H1 (cell line): ENCODE results near the gene KRT12. TPM values are rescaled to one million over a fixed set of nuclear protein-coding genes. Genes with fewer than 3 reads are reported as not detected.

Experiments used
- CTCF ChIA-PET: fragments of 300-600 bp; sonication (Branson Sonifier 250); formaldehyde crosslinking; loops from one replicate; lab custom pipeline; 2021; ENCODE audit not compliant: partially characterized antibody; lab: Charles Lee
- POLR2A ChIA-PET: fragments of 300-600 bp; sonication (Branson Sonifier 250); formaldehyde crosslinking; loops from one replicate; lab custom pipeline; 2021; ENCODE audit warnings: inconsistent platforms; ENCODE audit not compliant: partially characterized antibody; lab: Charles Lee
- DNase-seq, 2 experiments: peaks; one replicate each; pipeline versions ENCODE4 v3.0.0 to v3.0.0-alpha.2; 2010 to 2022; ENCODE audit warnings: low spot score in 2 of 2, low read depth in 1 of 2, mixed read lengths in 1 of 2
- FAIRE-seq: peaks from 2 replicates; lab custom pipeline; 2011; peaks lifted over from hg19 to GRCh38; lab: Jason Lieb, UNC
- H2AFZ ChIP-seq: 2 replicates; pipeline ENCODE4 v1.8.1; 2012; ENCODE audit warnings: low read length, inconsistent platforms
- H2AK5ac ChIP-seq: 2 replicates; pipeline ENCODE4 v1.6.1; 2013; ENCODE audit warnings: low read depth, low read length
- H2BK120ac ChIP-seq: replicated peaks from 2 replicates; pipeline ENCODE3; 2013; ENCODE audit warnings: low read depth, low read length, inconsistent platforms
- H2BK12ac ChIP-seq: 2 replicates; pipeline ENCODE4 v1.6.1; 2013; ENCODE audit warnings: low read depth, low read length
- H2BK15ac ChIP-seq: 2 replicates; pipeline ENCODE4 v1.6.1; 2013; ENCODE audit warnings: low read length
- H2BK20ac ChIP-seq: 2 replicates; pipeline ENCODE4 v1.6.1; 2013; ENCODE audit warnings: low read length
- H2BK5ac ChIP-seq: 2 replicates; pipeline ENCODE4 v1.6.1; 2013; ENCODE audit warnings: low read depth, low read length
- H3K14ac ChIP-seq: 2 replicates; pipeline ENCODE4 v1.6.1; 2013; ENCODE audit warnings: inconsistent platforms; ENCODE audit not compliant: insufficient read length
- H3K18ac ChIP-seq: 2 replicates; pipeline ENCODE4 v1.6.1; 2013; ENCODE audit warnings: low read length; ENCODE audit errors: extremely low read depth
- H3K23ac ChIP-seq: 2 replicates; pipeline ENCODE4 v1.6.1; 2013; ENCODE audit warnings: inconsistent platforms; ENCODE audit not compliant: insufficient read length
- H3K23me2 ChIP-seq: 2 replicates; pipeline ENCODE4 v1.6.1; 2013; ENCODE audit warnings: low read depth, low read length
- H3K27ac ChIP-seq: 2 replicates; pipeline ENCODE4 v1.6.1; 2011; ENCODE audit warnings: low read depth, low read length, inconsistent platforms
- H3K27me3 ChIP-seq, 4 experiments: replicated peaks in 1 of 4; 1 replicate in 1 of 4; 2 replicates in 3 of 4; pipeline versions ENCODE4 v1.6.1 to v1.8.1; 2011 to 2013; ENCODE audit warnings: low read length in 3 of 4, mild to moderate bottlenecking in 3 of 4, inconsistent platforms in 2 of 4, mixed read lengths in 2 of 4, moderate library complexity in 1 of 4; ENCODE audit not compliant: control insufficient read depth in 3 of 4, insufficient read depth in 3 of 4; ENCODE audit errors: extremely low read depth in 1 of 4
- H3K36me3 ChIP-seq, 4 experiments: 2 replicates each; pipeline versions ENCODE4 v1.6.1 to v1.8.1; 2011 to 2013; ENCODE audit warnings: mild to moderate bottlenecking in 4 of 4, low read length in 3 of 4, moderate library complexity in 2 of 4, control low read depth in 1 of 4, inconsistent platforms in 1 of 4; ENCODE audit not compliant: insufficient read depth in 4 of 4, control insufficient read depth in 2 of 4
- H3K4ac ChIP-seq: replicated peaks from 2 replicates; pipeline ENCODE3; 2013; ENCODE audit warnings: low read length, low read depth, mixed read lengths, inconsistent platforms; ENCODE audit not compliant: insufficient read length
- H3K4me1 ChIP-seq, 4 experiments: replicated peaks in 1 of 4; 1 replicate in 1 of 4; 2 replicates in 3 of 4; pipeline versions ENCODE4 v1.6.1 to v1.8.1; 2011 to 2013; ENCODE audit warnings: low read length in 3 of 4, inconsistent platforms in 2 of 4, mixed read lengths in 1 of 4; ENCODE audit not compliant: insufficient read depth in 4 of 4, control insufficient read depth in 3 of 4
- H3K4me2 ChIP-seq, 2 experiments: 2 replicates each; pipeline versions ENCODE4 v1.6.1 to v1.8.1; 2011 to 2013; ENCODE audit warnings: low read depth in 2 of 2, low read length in 2 of 2, control low read depth in 1 of 2, inconsistent platforms in 1 of 2, mild to moderate bottlenecking in 1 of 2; ENCODE audit not compliant: insufficient read depth in 1 of 2
- H3K4me3 ChIP-seq, 4 experiments: fragments of 200-600, 300-600 bp in 1 of 4; sonication (generic), shearing (Covaris generic), sonication (Bioruptor Twin) in 1 of 4; 2 replicates each; pipeline versions ENCODE4 v1.5.1 to v1.8.1; 2011 to 2016; ENCODE audit warnings: low read length in 4 of 4, low read depth in 3 of 4, control low read depth in 2 of 4, inconsistent platforms in 2 of 4, mild to moderate bottlenecking in 2 of 4, mixed read lengths in 1 of 4, moderate library complexity in 1 of 4; ENCODE audit not compliant: insufficient read depth in 2 of 4; ENCODE audit errors: extremely low read depth in 1 of 4
- H3K56ac ChIP-seq: replicated peaks from 2 replicates; pipeline ENCODE3; 2013; ENCODE audit warnings: low read depth, mild to moderate bottlenecking, mixed read lengths, low read length, inconsistent platforms; ENCODE audit not compliant: insufficient read length
- H3K79me1 ChIP-seq: 2 replicates; pipeline ENCODE4 v1.6.1; 2013; ENCODE audit warnings: low read depth, low read length, control low read depth
- H3K79me2 ChIP-seq, 2 experiments: 2 replicates each; pipeline versions ENCODE4 v1.6.1 to v1.8.1; 2012 to 2013; ENCODE audit warnings: low read length in 2 of 2, mild to moderate bottlenecking in 2 of 2, inconsistent platforms in 1 of 2; ENCODE audit not compliant: insufficient read depth in 2 of 2, control insufficient read depth in 1 of 2
- H3K9ac ChIP-seq, 4 experiments: replicated peaks in 1 of 4; 1 replicate in 1 of 4; 2 replicates in 3 of 4; pipeline versions ENCODE4 v1.6.1 to v1.8.1; 2011 to 2013; ENCODE audit warnings: low read depth in 3 of 4, low read length in 3 of 4, control low read depth in 2 of 4, mild to moderate bottlenecking in 2 of 4, moderate library complexity in 2 of 4, inconsistent platforms in 1 of 4; ENCODE audit errors: extremely low read depth in 1 of 4
- H3K9me3 ChIP-seq, 2 experiments: 2 replicates each; pipeline versions ENCODE4 v1.6.1 to v1.8.1; 2012 to 2013; ENCODE audit warnings: mild to moderate bottlenecking in 2 of 2, moderate library complexity in 2 of 2, control low read depth in 1 of 2, inconsistent platforms in 1 of 2, low read depth in 1 of 2, low read length in 1 of 2, mixed read lengths in 1 of 2; ENCODE audit not compliant: insufficient read depth in 2 of 2
- H4K20me1 ChIP-seq, 2 experiments: replicated peaks in 1 of 2; 2 replicates each; pipeline versions ENCODE3 to v1.8.1; 2011 to 2013; ENCODE audit warnings: inconsistent platforms in 2 of 2, low read length in 2 of 2, mild to moderate bottlenecking in 1 of 2; ENCODE audit not compliant: insufficient read depth in 2 of 2, control insufficient read depth in 1 of 2
- H4K5ac ChIP-seq: 2 replicates; pipeline ENCODE4 v1.6.1; 2013; ENCODE audit warnings: low read length, low read depth, mixed read lengths, inconsistent platforms; ENCODE audit not compliant: insufficient read length
- H4K8ac ChIP-seq: 2 replicates; pipeline ENCODE4 v1.8.0; 2013; ENCODE audit warnings: mild to moderate bottlenecking, moderate library complexity, low read length, inconsistent platforms; ENCODE audit not compliant: insufficient read depth; ENCODE audit errors: extremely low read depth
- H4K91ac ChIP-seq: replicated peaks from 2 replicates; pipeline ENCODE3; 2013; ENCODE audit warnings: low read length, mixed read lengths, inconsistent platforms; ENCODE audit not compliant: insufficient read length
- BACH1 ChIP-seq: IDR thresholded peaks from 2 replicates; pipeline ENCODE4 v1.6.1; 2012; ENCODE audit warnings: low read length, improper control_type of control experiment
- CEBPB ChIP-seq: IDR thresholded peaks from 2 replicates; pipeline ENCODE4 v1.6.1; 2012; ENCODE audit warnings: low read depth, low read length
- CTBP2 ChIP-seq: IDR thresholded peaks from 2 replicates; pipeline ENCODE4 v1.7.0; 2011; ENCODE audit warnings: borderline replicate concordance, mild to moderate bottlenecking, moderate library complexity, mixed read lengths, low read length; ENCODE audit not compliant: insufficient read depth, insufficient read length
- EGR1 ChIP-seq: IDR thresholded peaks from 2 replicates; pipeline ENCODE4 v1.6.1; 2011; ENCODE audit warnings: low read depth, low read length, borderline replicate concordance
- GTF2F1 ChIP-seq: IDR thresholded peaks from 2 replicates; pipeline ENCODE4 v1.6.1; 2012; ENCODE audit warnings: low read depth, low read length, improper control_type of control experiment, borderline replicate concordance
- KDM4A ChIP-seq: IDR thresholded peaks from one replicate; pipeline ENCODE4 v1.7.1; 2012; ENCODE audit warnings: low read depth, mild to moderate bottlenecking, moderate library complexity, low read length, inconsistent platforms; ENCODE audit not compliant: severe bottlenecking
- MAFK ChIP-seq: IDR thresholded peaks from 2 replicates; pipeline ENCODE4 v1.6.1; 2012; ENCODE audit warnings: low read depth, mild to moderate bottlenecking, improper control_type of control experiment, low read length
- RBBP5 ChIP-seq: IDR thresholded peaks from 2 replicates; pipeline ENCODE4 v1.7.1; 2012; ENCODE audit warnings: low read depth, mild to moderate bottlenecking, inconsistent platforms, low read length, moderate library complexity, borderline replicate concordance
- SIRT6 ChIP-seq: IDR thresholded peaks from one replicate; pipeline ENCODE4 v1.7.1; 2012; ENCODE audit warnings: low read length, inconsistent platforms
- SRF ChIP-seq: IDR thresholded peaks from 2 replicates; pipeline ENCODE4 v1.6.1; 2011; ENCODE audit warnings: mild to moderate bottlenecking, low read depth, low read length, moderate library complexity
- WGBS, 2 experiments: shearing (Covaris generic) in 1 of 2; methylation state at CpG; one replicate each; pipeline versions ENCODE4 v1.1.6 to v1.1.7; 2013 to 2015; ENCODE audit warnings: low lambda C conversion rate in 2 of 2, mixed read lengths in 2 of 2, inconsistent platforms in 1 of 2, low coverage in 1 of 2, missing lambda C conversion rate in 1 of 2; ENCODE audit not compliant: insufficient replicate concordance in 2 of 2, insufficient coverage in 1 of 2, insufficient read length in 1 of 2; ENCODE audit errors: extremely low coverage in 1 of 2, missing lambda C conversion rate in 1 of 2; 5-methylcytosine and 5-hydroxymethylcytosine counted together
- polyA plus RNA-seq, 7 experiments: library from polyadenylated mRNA; depleted of rRNA in 3 of 7; stranded (reverse) in 5 of 7; unstranded in 2 of 7; fragments of >200 nt in 5 of 7; fragments of 200-250 nt in 2 of 7; gene quantifications; 1 replicate in 5 of 7; 2 replicates in 1 of 7; 4 replicates in 1 of 7; pipeline versions ENCODE4 v1.2.1 to v1.2.3, GENCODE V29; 2011 to 2013; ENCODE audit warnings: missing spikeins in 2 of 7, mixed read lengths in 2 of 7
- total RNA-seq: library from RNA; stranded (reverse); fragmentation: NEBNext Ultra II Directional; extraction: Animal tissue kit (Norgen Biotek cat#: 25700); gene quantifications from 2 replicates; pipeline ENCODE4 v1.2.1, GENCODE V29; 2021

KRT12 gene
- total and polyA plus RNA-seq, 2 of the 8 experiments (the other 6 are each of a cell fraction or from before 2014, with no cell fraction given): not detected

GRCh38 chr17:40843242-40843641 is 23.8 kb downstream of the KRT12 start:
- CTCF ChIA-PET: interaction anchor here (0.6 to 2.3 kb wide), 6 partner anchors 13 to 820 kb away, joined by 3 to 7 read pairs (median 4); no protein-coding TSS in a partner anchor
- Histone ChIP-seq H3K4me2 (no peak overlapping the region), H3K27me3 (peaks cover 0 to 1% (median 0%) of the 10 kb centered on the region in 4 experiments; a peak in 1 of 7 replicates)
- no peak for TF ChIP-seq KDM4A
- no peak for TF ChIP-seq SIRT6
- no peak for TF ChIP-seq EGR1
- no peak for TF ChIP-seq CTBP2
- no peak for TF ChIP-seq RBBP5
- no peak for TF ChIP-seq MAFK
- no peak for TF ChIP-seq BACH1
- TF ChIP-seq SRF: no peak
- TF ChIP-seq CEBPB: no peak
- no peak for TF ChIP-seq GTF2F1

More at GRCh38 chr17:40843242-40843641, 23.8 kb downstream of the KRT12 start:
- Histone ChIP-seq H3K56ac (no peak overlapping the region), H4K91ac (no peak overlapping the region), H2AFZ (no peak overlapping the region), H4K8ac (no peak overlapping the region), H3K79me2 (no peaks in the 10 kb centered on the region), H2AK5ac (no peak overlapping the region), H2BK20ac (no peak overlapping the region), H3K4me3 (no peak overlapping the region), H4K5ac (no peak overlapping the region), H2BK5ac (no peak overlapping the region), H3K23me2 (no peaks in the 10 kb centered on the region), H3K18ac (no peak overlapping the region), H3K9me3 (no peaks in the 10 kb centered on the region), H4K20me1 (peaks cover 0 to 2% of the 10 kb centered on the region in 2 experiments), H3K27ac (no peak overlapping the region), H2BK15ac (no peak overlapping the region), H3K36me3 (no peaks in the 10 kb centered on the region), H3K23ac (no peak overlapping the region), H3K79me1 (no peaks in the 10 kb centered on the region), H2BK120ac (no peak overlapping the region), H3K14ac (no peak overlapping the region), H3K4ac (no peak overlapping the region), H3K4me1 (no peaks in the 10 kb centered on the region; a peak in 1 of 7 replicates), H2BK12ac (no peak overlapping the region), H3K9ac (no peak overlapping the region)
- DNase-seq (no peak), FAIRE-seq (no peak)
- POLR2A ChIA-PET: interaction anchor here (1.4 kb wide), 1 partner anchor 25 kb away, joined by 3 read pairs; no protein-coding TSS in a partner anchor
- whole genome bisulfite sequencing, 2 experiments: 87% methylated on average over 2 of the region's 3 CpGs; no CpG with 5 or more reads in 1 of the 2 experiments
